ENCODE results near the gene PLCL1.
"Not testable (repeated sequence)": the region's sequence is repeated elsewhere in the genome, so short reads cannot be mapped to it uniquely, and the experiment has no call there.

Gene PLCL1

DNA sequence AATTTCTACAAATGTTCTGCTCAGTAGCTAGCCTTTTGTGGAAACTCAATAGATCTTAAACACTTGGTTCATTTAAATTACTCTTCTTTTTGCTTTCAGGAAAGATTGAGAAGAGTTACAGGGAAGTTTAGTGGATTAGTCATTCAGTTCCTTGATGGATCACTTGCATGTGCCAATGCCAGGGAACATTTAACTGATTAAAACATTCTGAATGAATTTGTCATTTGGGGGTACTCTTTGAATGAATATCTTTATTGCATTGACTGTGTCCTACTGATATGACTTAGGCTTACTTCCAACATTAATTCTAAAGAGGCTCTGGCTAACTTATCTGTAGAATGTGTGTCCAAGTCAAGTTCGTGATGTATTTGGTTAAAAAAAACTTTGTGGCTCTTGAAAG, 199.8 kb downstream of the PLCL1 start:
- Histone ChIP-seq H3K9me3 (ENCODE audit: control insufficient read depth, insufficient read depth, low read depth, low read length) (no peaks in the 10 kb centered on the region), H3K27me3 (ENCODE audit: control insufficient read depth, insufficient read depth, low read length) (no peaks in the 10 kb centered on the region), H3K36me3 (ENCODE audit: control insufficient read depth, insufficient read depth, low read length) (no peaks in the 10 kb centered on the region), H3K27ac (ENCODE audit: low read depth, low read length) (no peak overlapping the region), H3K4me1 (ENCODE audit: control insufficient read depth, insufficient read depth, low read length) (no peaks in the 10 kb centered on the region), H3K9ac (ENCODE audit: low read length) (no peak overlapping the region), H3K4me3 (ENCODE audit: low read depth, low read length) (no peak overlapping the region)

DNA sequence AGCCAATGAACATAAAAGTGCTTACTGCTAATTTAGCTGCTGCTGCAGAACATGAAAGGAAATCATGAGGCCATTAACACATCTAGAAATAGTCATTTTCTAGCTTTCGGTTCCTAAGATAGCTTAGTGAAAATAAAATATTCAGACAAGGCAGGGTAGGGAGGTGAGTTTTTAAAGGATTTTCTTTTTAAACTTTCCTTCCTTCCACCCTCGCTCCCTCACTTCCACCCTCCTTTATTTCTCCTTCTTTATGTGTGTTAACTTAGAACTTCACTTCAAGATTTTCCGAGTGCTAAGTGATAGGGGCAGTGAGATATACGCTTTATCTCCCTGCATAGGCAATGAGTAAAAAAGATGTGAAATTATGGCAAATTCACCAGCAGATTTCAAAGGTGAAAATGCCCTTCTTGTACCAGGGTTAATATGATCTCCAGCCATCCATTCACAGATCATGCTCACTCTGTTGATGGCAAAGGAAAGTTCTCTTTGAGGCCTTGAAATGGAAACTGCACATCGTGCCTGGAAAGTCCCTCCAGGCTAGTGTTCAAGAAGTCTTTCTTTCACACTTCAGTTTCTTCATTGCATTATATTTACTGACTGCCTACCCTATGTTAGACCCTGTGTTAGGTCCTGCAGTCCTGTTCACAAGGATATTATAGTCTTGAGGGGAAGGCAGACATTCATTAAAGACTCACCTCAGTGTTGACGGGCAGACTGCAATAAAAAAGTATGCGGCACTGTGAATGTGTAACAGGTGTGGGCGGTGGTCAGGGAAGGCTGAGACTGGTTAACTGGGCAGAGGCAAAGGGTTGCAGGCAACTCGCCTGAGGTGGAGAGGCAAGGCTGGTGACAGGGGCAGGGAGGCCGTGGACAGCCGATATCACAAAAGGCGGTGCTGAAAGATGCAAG, 200.8 kb downstream of the PLCL1 start:
- Histone ChIP-seq H3K27ac (ENCODE audit: low read depth, low read length) (no peak overlapping the region), H3K36me3 (ENCODE audit: control insufficient read depth, insufficient read depth, low read length) (no peaks in the 10 kb centered on the region), H3K4me3 (ENCODE audit: low read depth, low read length) (no peak overlapping the region), H3K27me3 (ENCODE audit: control insufficient read depth, insufficient read depth, low read length) (no peaks in the 10 kb centered on the region), H3K4me1 (ENCODE audit: control insufficient read depth, insufficient read depth, low read length) (no peaks in the 10 kb centered on the region), H3K9me3 (ENCODE audit: control insufficient read depth, insufficient read depth, low read depth, low read length) (no peaks in the 10 kb centered on the region), H3K9ac (ENCODE audit: low read length) (no peak overlapping the region)

DNA sequence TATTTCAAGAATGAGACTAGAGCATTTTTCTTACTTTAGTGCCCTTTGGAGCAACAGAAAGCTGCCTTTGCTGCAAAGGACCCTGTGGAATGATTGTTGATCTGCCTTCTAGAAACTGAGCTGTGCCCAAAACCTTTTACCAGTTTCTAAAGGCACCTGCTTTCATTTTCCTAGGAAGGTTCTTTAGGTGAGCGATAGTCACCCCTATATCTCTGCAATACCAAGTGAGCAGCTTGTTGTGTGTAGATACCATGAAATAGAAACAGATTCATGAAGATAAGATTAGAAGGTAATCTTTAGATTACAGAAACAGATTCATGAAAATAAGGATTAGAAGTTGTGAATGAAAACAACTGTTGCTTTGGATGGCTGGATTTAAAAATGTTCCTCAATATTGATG, 202.3 kb downstream of the PLCL1 start:
- no peaks in the 10 kb centered on the region for H3K9me3 ChIP-seq (ENCODE audit: control insufficient read depth, insufficient read depth, low read depth, low read length)
- no peak overlapping the region for H3K27ac ChIP-seq (ENCODE audit: low read depth, low read length)
- H3K36me3 ChIP-seq (ENCODE audit: control insufficient read depth, insufficient read depth, low read length): no peaks in the 10 kb centered on the region
- H3K27me3 ChIP-seq (ENCODE audit: control insufficient read depth, insufficient read depth, low read length): no peaks in the 10 kb centered on the region
- H3K4me1 ChIP-seq (ENCODE audit: control insufficient read depth, insufficient read depth, low read length): no peaks in the 10 kb centered on the region
- no peak overlapping the region for H3K9ac ChIP-seq (ENCODE audit: low read length)
- H3K4me3 ChIP-seq (ENCODE audit: low read depth, low read length): no peak overlapping the region

DNA sequence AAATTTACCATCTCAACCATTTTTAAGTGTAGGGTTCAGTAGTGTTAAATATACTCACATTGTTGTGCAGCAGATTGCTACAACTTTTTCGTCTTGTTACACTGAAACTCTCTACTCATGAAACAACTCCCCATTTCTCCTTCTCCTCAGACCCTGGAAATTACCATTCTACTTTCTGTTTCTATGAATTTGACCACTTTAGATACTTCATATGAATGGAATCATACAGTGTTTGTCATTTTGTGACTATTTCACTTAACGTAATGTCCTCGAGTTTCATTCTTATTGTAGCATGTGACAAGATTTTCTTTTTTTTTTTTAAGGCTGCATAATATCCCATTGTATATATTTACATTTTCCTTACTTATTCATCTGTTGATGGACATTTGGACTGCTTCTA, 203.8 kb downstream of the PLCL1 start:
- no peak overlapping the region for H3K27ac ChIP-seq (ENCODE audit: low read depth, low read length)

DNA sequence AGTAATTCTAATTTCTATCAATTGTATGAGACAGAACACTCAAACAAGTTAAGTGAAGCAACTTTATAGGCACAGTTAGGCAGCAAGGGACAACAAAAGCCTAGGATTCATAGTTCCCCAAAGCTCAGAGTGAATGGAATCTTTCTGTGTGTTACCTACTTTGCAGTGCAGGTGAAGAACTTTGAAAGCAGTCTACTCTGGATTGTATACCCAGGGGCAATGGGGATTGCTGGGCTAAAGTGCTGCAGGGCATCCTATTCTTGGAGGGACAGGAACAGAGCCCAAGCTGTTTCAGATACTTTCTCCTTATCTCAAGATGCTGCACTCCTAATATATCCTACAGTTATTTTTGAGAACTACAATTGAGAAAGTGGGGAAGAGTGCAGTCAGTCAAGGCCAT, 207.6 kb downstream of the PLCL1 start:
- Histone ChIP-seq H3K27ac (ENCODE audit: low read depth, low read length) (no peak overlapping the region), H3K27me3 (ENCODE audit: control insufficient read depth, insufficient read depth, low read length) (no peaks in the 10 kb centered on the region), H3K9me3 (ENCODE audit: control insufficient read depth, insufficient read depth, low read depth, low read length) (no peaks in the 10 kb centered on the region), H3K9ac (ENCODE audit: low read length) (no peak overlapping the region), H3K4me3 (ENCODE audit: low read depth, low read length) (no peak overlapping the region), H3K36me3 (ENCODE audit: control insufficient read depth, insufficient read depth, low read length) (no peaks in the 10 kb centered on the region), H3K4me1 (ENCODE audit: control insufficient read depth, insufficient read depth, low read length) (no peaks in the 10 kb centered on the region)

More for the DNA sequence above, 203.8 kb downstream of the PLCL1 start:
- Histone ChIP-seq H3K4me1 (ENCODE audit: control insufficient read depth, insufficient read depth, low read length) (no peaks in the 10 kb centered on the region), H3K27me3 (ENCODE audit: control insufficient read depth, insufficient read depth, low read length) (no peaks in the 10 kb centered on the region), H3K36me3 (ENCODE audit: control insufficient read depth, insufficient read depth, low read length) (no peaks in the 10 kb centered on the region), H3K9me3 (ENCODE audit: control insufficient read depth, insufficient read depth, low read depth, low read length) (no peaks in the 10 kb centered on the region), H3K9ac (ENCODE audit: low read length) (no peak overlapping the region), H3K4me3 (ENCODE audit: low read depth, low read length) (no peak overlapping the region)

DNA sequence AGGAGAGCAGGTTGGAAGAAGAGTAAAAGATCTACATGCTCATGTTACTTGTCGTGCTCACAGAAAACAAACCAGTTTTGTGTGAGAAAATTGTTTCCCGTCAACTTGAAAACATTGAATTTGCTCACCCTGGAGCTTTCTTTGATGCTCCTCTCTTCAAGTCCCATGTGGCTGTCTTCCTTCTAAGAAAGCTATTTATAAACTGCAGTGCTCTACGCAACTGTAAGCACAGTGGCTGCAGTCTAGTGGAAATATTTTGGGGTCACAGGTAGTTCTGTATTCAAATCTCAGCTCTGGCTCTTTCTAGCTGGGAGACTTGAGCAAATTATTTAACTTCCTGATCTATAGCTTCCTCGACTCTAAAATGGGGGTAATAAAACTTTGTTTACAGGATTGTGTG, 211.8 kb downstream of the PLCL1 start:
- no peaks in the 10 kb centered on the region for H3K9me3 ChIP-seq (ENCODE audit: control insufficient read depth, insufficient read depth, low read depth, low read length)
- no peak overlapping the region for H3K4me3 ChIP-seq (ENCODE audit: low read depth, low read length)
- no peaks in the 10 kb centered on the region for H3K36me3 ChIP-seq (ENCODE audit: control insufficient read depth, insufficient read depth, low read length)
- H3K4me1 ChIP-seq (ENCODE audit: control insufficient read depth, insufficient read depth, low read length): no peaks in the 10 kb centered on the region
- H3K27me3 ChIP-seq (ENCODE audit: control insufficient read depth, insufficient read depth, low read length): no peaks in the 10 kb centered on the region
- no peak overlapping the region for H3K27ac ChIP-seq (ENCODE audit: low read depth, low read length)
- no peak overlapping the region for H3K9ac ChIP-seq (ENCODE audit: low read length)

DNA sequence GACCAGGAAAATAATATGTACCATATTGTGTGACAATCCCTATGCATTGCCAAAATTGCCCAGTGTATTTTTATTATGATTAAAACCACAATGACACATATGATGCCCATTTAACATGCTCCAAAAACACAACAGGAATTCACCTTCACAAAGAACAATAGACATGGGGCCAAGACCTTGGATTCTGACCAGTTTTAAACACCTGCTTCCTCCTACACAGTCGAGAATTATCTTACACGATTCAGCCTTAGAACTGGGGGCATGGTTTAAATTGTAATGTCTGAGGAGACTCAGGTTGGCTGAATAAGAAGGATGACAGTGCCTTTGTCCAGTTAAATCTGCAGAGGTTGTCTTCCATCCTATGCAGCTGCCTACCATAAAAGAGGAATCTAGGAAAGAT, 212.7 kb downstream of the PLCL1 start:
- Histone ChIP-seq H3K9me3 (ENCODE audit: control insufficient read depth, insufficient read depth, low read depth, low read length) (no peaks in the 10 kb centered on the region), H3K27me3 (ENCODE audit: control insufficient read depth, insufficient read depth, low read length) (no peaks in the 10 kb centered on the region), H3K9ac (ENCODE audit: low read length) (no peak overlapping the region), H3K27ac (ENCODE audit: low read depth, low read length) (no peak overlapping the region), H3K36me3 (ENCODE audit: control insufficient read depth, insufficient read depth, low read length) (no peaks in the 10 kb centered on the region), H3K4me3 (ENCODE audit: low read depth, low read length) (no peak overlapping the region), H3K4me1 (ENCODE audit: control insufficient read depth, insufficient read depth, low read length) (no peaks in the 10 kb centered on the region)

DNA sequence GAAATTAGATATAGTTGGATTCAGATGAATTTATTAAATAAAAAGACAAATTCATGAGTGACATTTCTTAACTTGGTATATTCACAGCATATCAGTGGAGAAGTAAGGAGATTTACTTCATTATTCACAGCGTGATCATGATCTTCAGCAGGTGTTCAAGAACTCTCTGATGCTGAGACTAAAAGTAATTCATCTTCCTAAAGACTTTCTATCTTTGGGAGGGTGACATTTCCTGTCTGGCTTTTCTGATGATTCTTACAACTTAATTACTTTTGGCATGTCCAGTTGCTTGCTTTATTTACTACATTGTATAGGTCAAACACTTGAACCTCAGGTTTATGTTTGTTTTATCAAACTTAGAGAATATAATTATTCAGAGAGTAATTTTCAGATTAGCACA, 224.6 kb downstream of the PLCL1 start:
- H3K36me3 ChIP-seq (ENCODE audit: control insufficient read depth, insufficient read depth, low read length): no peaks in the 10 kb centered on the region
- no peak overlapping the region for H3K27ac ChIP-seq (ENCODE audit: low read depth, low read length)
- no peaks in the 10 kb centered on the region for H3K9me3 ChIP-seq (ENCODE audit: control insufficient read depth, insufficient read depth, low read depth, low read length)
- H3K9ac ChIP-seq (ENCODE audit: low read length): no peak overlapping the region
- H3K27me3 ChIP-seq (ENCODE audit: control insufficient read depth, insufficient read depth, low read length): no peaks in the 10 kb centered on the region
- no peaks in the 10 kb centered on the region for H3K4me1 ChIP-seq (ENCODE audit: control insufficient read depth, insufficient read depth, low read length)
- no peak overlapping the region for H3K4me3 ChIP-seq (ENCODE audit: low read depth, low read length)

DNA sequence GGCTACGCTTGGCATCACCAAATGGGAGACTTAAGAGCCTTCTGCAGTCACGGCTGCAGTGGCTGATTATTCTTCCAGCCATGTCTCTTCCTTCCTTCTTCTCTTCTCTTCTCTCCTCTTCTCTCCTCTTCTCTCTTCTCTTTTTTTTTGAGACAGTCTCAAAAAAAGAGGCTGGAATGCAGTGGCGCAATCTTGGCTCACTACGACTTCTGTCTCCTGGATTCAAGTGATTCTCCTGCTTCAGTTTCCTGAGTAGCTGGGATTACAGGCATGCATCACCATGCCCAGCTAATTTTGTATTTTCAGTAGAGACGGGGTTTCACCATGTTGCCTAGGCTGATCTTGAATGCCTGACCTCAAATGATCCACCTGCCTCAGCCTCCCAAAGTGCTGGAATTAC, 225.2 kb downstream of the PLCL1 start:
- H3K9ac ChIP-seq (ENCODE audit: low read length); H3K4me3 ChIP-seq (ENCODE audit: low read depth, low read length); H3K27ac ChIP-seq (ENCODE audit: low read depth, low read length); H3K27me3 ChIP-seq (ENCODE audit: control insufficient read depth, insufficient read depth, low read length); H3K9me3 ChIP-seq (ENCODE audit: control insufficient read depth, insufficient read depth, low read depth, low read length); H3K4me1 ChIP-seq (ENCODE audit: control insufficient read depth, insufficient read depth, low read length); H3K36me3 ChIP-seq (ENCODE audit: control insufficient read depth, insufficient read depth, low read length): not testable (repeated sequence)

DNA sequence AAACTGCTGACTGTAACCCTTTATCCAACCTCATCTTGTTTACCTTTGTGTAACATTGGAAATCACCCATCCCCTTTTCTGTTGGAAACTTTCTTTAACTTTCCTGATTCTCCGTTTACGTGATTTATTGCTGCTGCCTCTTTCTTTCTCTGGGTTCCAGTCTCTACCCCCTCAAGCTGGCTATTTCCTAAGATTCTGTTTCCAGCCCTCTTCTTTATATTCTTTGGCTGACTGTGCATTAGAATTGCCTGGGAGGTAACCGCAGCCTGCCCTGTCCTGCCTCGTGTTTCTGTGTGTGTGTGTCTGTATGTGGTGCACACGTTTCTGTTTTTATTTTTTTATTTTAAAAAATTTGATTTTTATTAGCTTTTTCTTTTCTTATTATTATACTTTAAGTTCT, 229.2 kb downstream of the PLCL1 start:
- no peak overlapping the region for H3K27ac ChIP-seq (ENCODE audit: low read depth, low read length)
- H3K9me3 ChIP-seq (ENCODE audit: control insufficient read depth, insufficient read depth, low read depth, low read length): no peaks in the 10 kb centered on the region
- H3K4me3 ChIP-seq (ENCODE audit: low read depth, low read length): no peak overlapping the region
- no peak overlapping the region for H3K9ac ChIP-seq (ENCODE audit: low read length)
- no peaks in the 10 kb centered on the region for H3K4me1 ChIP-seq (ENCODE audit: control insufficient read depth, insufficient read depth, low read length)
- no peaks in the 10 kb centered on the region for H3K36me3 ChIP-seq (ENCODE audit: control insufficient read depth, insufficient read depth, low read length)
- no peaks in the 10 kb centered on the region for H3K27me3 ChIP-seq (ENCODE audit: control insufficient read depth, insufficient read depth, low read length)

DNA sequence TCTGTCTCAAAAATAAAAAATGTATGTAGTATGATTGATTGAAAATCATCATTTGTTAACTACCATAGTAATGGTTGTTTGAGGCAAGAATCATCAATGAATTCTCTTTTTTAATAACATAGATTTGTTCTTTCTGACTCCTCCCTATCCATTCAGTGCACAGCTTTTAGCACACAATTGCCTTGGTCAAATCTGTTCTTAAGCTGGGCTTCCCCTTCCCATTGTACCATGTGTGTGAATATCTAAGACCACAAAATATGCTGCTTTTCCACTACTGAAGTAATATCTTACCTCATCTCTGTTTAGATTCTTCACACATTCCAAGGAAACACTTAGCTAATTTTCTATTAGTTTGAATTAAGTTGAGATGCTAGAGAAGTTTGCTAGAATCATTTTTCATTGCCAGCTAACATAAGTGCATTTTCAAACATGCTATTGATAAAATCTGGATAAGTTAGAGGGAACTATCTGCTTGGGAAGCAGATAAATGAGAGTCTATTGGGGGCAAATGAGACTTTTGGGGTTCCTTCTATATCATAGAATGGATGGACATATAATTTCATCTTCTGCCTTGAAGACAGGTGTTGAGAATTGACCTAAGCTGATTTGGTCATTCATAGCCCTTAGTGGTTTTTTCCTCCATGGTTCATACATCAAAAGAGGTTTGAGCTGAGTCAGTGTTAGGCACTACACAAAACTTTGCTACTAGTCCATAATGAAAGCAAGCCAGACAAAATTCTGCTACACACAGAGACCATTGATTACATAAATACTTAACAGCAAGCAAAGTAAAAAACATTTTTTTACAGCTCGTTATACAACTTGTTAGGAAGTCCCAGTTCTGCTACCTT, 231.9 kb downstream of the PLCL1 start:
- Histone ChIP-seq H3K4me3 (ENCODE audit: low read depth, low read length) (no peak overlapping the region), H3K27ac (ENCODE audit: low read depth, low read length) (no peak overlapping the region), H3K4me1 (ENCODE audit: control insufficient read depth, insufficient read depth, low read length) (peaks cover 3% of the 10 kb centered on the region; the same call in 1 of the 2 replicates), H3K9ac (ENCODE audit: low read length) (no peak overlapping the region), H3K36me3 (ENCODE audit: control insufficient read depth, insufficient read depth, low read length) (no peaks in the 10 kb centered on the region), H3K27me3 (ENCODE audit: control insufficient read depth, insufficient read depth, low read length) (no peaks in the 10 kb centered on the region), H3K9me3 (ENCODE audit: control insufficient read depth, insufficient read depth, low read depth, low read length) (no peaks in the 10 kb centered on the region)
